Measurements from ENCODE around the gene TNFRSF25. TPM values are rescaled to one million over a fixed set of nuclear protein-coding genes. Genes with fewer than 3 reads are reported as not detected.

TNFRSF25 gene
- total and polyA plus RNA-seq, 9 of the 15 experiments (the other 6 are each of a cell fraction or from before 2014, with no cell fraction given) = 0.24 to 0.49 TPM; not detected in 7

DNA sequence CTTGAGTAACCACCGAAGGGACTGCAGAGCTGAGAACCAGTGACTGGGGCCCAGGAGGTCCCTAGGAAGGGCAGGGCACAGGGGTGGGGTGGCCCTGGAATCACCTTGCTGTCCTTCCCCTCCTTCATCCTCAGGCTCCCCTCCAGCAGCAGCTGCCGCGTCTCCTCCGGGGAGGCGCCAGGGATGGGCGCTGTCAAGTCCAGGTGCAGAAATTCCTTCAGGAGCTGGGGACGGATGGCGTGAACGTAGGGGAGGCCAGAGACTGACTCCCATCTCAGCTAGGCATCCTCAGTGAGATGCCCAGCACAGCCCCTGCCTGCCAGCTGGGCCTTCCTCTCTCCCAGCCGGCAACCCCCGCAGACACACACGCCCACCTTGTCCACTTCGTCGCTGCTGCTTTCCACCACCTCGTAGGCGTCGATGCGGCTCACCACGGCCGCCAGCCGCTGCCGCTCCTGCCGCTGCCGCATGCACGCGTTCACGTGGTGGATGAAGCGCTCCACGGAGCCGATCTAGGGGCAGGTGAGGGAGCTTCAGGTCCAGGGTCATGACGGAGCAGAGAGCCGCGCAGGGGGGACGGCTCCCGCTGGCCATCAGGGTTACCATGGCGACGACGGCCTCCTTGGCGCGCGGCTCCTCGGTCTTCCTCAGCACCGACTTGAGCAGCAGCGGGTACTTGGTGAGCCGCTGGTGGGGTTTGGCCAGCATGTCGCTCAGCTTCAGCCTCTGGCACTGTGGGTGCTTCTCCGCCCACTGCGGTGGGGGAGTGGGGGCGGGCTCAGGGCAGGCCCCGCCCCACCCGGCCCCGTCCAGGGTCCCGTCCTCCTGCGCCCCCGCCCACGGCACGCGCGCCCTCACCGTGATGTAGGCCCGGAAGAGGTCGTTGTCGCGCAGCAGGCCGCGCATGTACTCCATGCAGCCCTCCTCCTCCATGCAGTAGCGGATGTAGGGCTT, 4.4 kb upstream of the TNFRSF25 start (continued):
- TF ChIP-seq, protein P1, sequence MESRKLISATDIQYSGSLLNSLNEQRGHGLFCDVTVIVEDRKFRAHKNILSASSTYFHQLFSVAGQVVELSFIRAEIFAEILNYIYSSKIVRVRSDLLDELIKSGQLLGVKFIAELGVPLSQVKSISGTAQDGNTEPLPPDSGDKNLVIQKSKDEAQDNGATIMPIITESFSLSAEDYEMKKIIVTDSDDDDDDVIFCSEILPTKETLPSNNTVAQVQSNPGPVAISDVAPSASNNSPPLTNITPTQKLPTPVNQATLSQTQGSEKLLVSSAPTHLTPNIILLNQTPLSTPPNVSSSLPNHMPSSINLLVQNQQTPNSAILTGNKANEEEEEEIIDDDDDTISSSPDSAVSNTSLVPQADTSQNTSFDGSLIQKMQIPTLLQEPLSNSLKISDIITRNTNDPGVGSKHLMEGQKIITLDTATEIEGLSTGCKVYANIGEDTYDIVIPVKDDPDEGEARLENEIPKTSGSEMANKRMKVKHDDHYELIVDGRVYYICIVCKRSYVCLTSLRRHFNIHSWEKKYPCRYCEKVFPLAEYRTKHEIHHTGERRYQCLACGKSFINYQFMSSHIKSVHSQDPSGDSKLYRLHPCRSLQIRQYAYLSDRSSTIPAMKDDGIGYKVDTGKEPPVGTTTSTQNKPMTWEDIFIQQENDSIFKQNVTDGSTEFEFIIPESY (CRISPR knock-in tag; IDR thresholded peaks at IDR 0.05) = peak; percentile 94
- TF ChIP-seq, protein P2, sequence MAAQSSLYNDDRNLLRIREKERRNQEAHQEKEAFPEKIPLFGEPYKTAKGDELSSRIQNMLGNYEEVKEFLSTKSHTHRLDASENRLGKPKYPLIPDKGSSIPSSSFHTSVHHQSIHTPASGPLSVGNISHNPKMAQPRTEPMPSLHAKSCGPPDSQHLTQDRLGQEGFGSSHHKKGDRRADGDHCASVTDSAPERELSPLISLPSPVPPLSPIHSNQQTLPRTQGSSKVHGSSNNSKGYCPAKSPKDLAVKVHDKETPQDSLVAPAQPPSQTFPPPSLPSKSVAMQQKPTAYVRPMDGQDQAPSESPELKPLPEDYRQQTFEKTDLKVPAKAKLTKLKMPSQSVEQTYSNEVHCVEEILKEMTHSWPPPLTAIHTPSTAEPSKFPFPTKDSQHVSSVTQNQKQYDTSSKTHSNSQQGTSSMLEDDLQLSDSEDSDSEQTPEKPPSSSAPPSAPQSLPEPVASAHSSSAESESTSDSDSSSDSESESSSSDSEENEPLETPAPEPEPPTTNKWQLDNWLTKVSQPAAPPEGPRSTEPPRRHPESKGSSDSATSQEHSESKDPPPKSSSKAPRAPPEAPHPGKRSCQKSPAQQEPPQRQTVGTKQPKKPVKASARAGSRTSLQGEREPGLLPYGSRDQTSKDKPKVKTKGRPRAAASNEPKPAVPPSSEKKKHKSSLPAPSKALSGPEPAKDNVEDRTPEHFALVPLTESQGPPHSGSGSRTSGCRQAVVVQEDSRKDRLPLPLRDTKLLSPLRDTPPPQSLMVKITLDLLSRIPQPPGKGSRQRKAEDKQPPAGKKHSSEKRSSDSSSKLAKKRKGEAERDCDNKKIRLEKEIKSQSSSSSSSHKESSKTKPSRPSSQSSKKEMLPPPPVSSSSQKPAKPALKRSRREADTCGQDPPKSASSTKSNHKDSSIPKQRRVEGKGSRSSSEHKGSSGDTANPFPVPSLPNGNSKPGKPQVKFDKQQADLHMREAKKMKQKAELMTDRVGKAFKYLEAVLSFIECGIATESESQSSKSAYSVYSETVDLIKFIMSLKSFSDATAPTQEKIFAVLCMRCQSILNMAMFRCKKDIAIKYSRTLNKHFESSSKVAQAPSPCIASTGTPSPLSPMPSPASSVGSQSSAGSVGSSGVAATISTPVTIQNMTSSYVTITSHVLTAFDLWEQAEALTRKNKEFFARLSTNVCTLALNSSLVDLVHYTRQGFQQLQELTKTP (IDR thresholded peaks at IDR 0.05; ENCODE audit: low read depth in 1 of 2, partially characterized antibody in 2 of 2) = no peak
- TF ChIP-seq RB1 (IDR thresholded peaks at IDR 0.05; ENCODE audit: low read depth) = 0 out of 2 replicates have a peak, but pooled peaks have one; percentile 14
- no peak for TF ChIP-seq FOXJ2 (tag; IDR thresholded peaks at IDR 0.05)
- TF ChIP-seq, protein P3, sequence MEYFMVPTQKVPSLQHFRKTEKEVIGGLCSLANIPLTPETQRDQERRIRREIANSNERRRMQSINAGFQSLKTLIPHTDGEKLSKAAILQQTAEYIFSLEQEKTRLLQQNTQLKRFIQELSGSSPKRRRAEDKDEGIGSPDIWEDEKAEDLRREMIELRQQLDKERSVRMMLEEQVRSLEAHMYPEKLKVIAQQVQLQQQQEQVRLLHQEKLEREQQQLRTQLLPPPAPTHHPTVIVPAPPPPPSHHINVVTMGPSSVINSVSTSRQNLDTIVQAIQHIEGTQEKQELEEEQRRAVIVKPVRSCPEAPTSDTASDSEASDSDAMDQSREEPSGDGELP (CRISPR knock-in tag; IDR thresholded peaks at IDR 0.05; ENCODE audit: borderline replicate concordance) = no peak
- peak; percentile 52; the same call in 1 of the 2 replicates for TF ChIP-seq ZC3H4 (CRISPR knock-in tag; IDR thresholded peaks at IDR 0.05; ENCODE audit: borderline replicate concordance)
- TF ChIP-seq LCOR (CRISPR knock-in tag; IDR thresholded peaks at IDR 0.05) = no peak
- TF ChIP-seq STAG1 (CRISPR knock-in tag; IDR thresholded peaks at IDR 0.05; ENCODE audit: borderline replicate concordance) = 0 out of 2 replicates have a peak, but pooled peaks have one; percentile 10
- TF ChIP-seq, protein P4, sequence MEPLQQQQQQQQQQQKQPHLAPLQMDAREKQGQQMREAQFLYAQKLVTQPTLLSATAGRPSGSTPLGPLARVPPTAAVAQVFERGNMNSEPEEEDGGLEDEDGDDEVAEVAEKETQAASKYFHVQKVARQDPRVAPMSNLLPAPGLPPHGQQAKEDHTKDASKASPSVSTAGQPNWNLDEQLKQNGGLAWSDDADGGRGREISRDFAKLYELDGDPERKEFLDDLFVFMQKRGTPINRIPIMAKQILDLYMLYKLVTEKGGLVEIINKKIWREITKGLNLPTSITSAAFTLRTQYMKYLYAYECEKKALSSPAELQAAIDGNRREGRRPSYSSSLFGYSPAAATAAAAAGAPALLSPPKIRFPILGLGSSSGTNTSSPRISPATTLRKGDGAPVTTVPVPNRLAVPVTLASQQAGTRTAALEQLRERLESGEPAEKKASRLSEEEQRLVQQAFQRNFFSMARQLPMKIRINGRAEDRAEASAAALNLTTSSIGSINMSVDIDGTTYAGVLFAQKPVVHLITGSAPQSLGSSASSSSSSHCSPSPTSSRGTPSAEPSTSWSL (CRISPR knock-in tag; IDR thresholded peaks at IDR 0.05; ENCODE audit: borderline replicate concordance) = no peak
- no peak for TF ChIP-seq ZFP30 (CRISPR knock-in tag; IDR thresholded peaks at IDR 0.05; ENCODE audit: borderline replicate concordance)
- TF ChIP-seq, protein P5, sequence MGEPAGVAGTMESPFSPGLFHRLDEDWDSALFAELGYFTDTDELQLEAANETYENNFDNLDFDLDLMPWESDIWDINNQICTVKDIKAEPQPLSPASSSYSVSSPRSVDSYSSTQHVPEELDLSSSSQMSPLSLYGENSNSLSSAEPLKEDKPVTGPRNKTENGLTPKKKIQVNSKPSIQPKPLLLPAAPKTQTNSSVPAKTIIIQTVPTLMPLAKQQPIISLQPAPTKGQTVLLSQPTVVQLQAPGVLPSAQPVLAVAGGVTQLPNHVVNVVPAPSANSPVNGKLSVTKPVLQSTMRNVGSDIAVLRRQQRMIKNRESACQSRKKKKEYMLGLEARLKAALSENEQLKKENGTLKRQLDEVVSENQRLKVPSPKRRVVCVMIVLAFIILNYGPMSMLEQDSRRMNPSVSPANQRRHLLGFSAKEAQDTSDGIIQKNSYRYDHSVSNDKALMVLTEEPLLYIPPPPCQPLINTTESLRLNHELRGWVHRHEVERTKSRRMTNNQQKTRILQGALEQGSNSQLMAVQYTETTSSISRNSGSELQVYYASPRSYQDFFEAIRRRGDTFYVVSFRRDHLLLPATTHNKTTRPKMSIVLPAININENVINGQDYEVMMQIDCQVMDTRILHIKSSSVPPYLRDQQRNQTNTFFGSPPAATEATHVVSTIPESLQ (CRISPR knock-in tag; IDR thresholded peaks at IDR 0.05) = 0 out of 2 replicates have a peak, but pooled peaks have one; percentile 13
